DMS79 (cell line): ENCODE results near the gene CCDC88C.

ENCODE experiments used
- DNase-seq: peaks from one replicate; lab custom pipeline; 2025; lab: John Stamatoyannopoulos, UW

The CCDC88C gene

GRCh38 chr14:91342206-91342760 lies 75.3 kb downstream of the CCDC88C start:
- DNase-seq = no peak

- no peak for DNase-seq
These were observed 75.9 kb downstream of the CCDC88C start for GRCh38 chr14:91341751-91342154.

GRCh38 chr14:91341334-91341733 lies 76.3 kb downstream of the CCDC88C start:
- DNase-seq = no peak

- DNase-seq = no peak
These were observed 77.8 kb downstream of the CCDC88C start for GRCh38 chr14:91339671-91340369.

- no peak for DNase-seq
These were observed 78.5 kb downstream of the CCDC88C start for GRCh38 chr14:91339076-91339475.

GRCh38 chr14:91338379-91338778 lies 79.2 kb downstream of the CCDC88C start:
- DNase-seq = no peak

GRCh38 chr14:91337699-91338335 lies 79.8 kb downstream of the CCDC88C start:
- DNase-seq = no peak

- no peak for DNase-seq
These were observed 81.5 kb downstream of the CCDC88C start for GRCh38 chr14:91336093-91336450.

GRCh38 chr14:91335191-91336092 lies 82.2 kb downstream of the CCDC88C start:
- DNase-seq = no peak

- DNase-seq = no peak
These were observed 84.0 kb downstream of the CCDC88C start for GRCh38 chr14:91333650-91334039.

- DNase-seq = no peak
These were observed 84.5 kb downstream of the CCDC88C start for GRCh38 chr14:91332986-91333649.

GRCh38 chr14:91332171-91332985 lies 85.2 kb downstream of the CCDC88C start:
- no peak for DNase-seq

GRCh38 chr14:91331721-91332120 lies 85.9 kb downstream of the CCDC88C start:
- no peak for DNase-seq

- DNase-seq = no peak
These were observed 86.8 kb downstream of the CCDC88C start for GRCh38 chr14:91330856-91331255.

- DNase-seq = no peak
These were observed 87.4 kb downstream of the CCDC88C start for GRCh38 chr14:91330096-91330696.

GRCh38 chr14:91329486-91330014 lies 88.1 kb downstream of the CCDC88C start:
- DNase-seq = no peak

GRCh38 chr14:91328313-91329050 lies 89.1 kb downstream of the CCDC88C start:
- DNase-seq = no peak

GRCh38 chr14:91327661-91328312 lies 89.8 kb downstream of the CCDC88C start:
- DNase-seq = no peak

- DNase-seq = no peak
These were observed 90.4 kb downstream of the CCDC88C start for GRCh38 chr14:91327250-91327595.
